MM.1S (cell line): ENCODE results near the gene MRPL43.

Source experiments
- EZH2 ChIP-seq: fragments of 300-600 bp; sonication (generic); optimal IDR thresholded peaks from 2 replicates; pipeline ENCODE3; 2017; ENCODE audit warnings: low read depth, mild to moderate bottlenecking, antibody characterized with exemption, low read length, mixed read lengths
- TF ChIP-seq, protein P1 (sequence below): fragments of 300-600 bp; sonication (generic); IDR thresholded peaks from 2 replicates; pipeline ENCODE4 v1.5.1; 2016; ENCODE audit warnings: antibody characterized with exemption, low read length, mixed read lengths

DNA sequence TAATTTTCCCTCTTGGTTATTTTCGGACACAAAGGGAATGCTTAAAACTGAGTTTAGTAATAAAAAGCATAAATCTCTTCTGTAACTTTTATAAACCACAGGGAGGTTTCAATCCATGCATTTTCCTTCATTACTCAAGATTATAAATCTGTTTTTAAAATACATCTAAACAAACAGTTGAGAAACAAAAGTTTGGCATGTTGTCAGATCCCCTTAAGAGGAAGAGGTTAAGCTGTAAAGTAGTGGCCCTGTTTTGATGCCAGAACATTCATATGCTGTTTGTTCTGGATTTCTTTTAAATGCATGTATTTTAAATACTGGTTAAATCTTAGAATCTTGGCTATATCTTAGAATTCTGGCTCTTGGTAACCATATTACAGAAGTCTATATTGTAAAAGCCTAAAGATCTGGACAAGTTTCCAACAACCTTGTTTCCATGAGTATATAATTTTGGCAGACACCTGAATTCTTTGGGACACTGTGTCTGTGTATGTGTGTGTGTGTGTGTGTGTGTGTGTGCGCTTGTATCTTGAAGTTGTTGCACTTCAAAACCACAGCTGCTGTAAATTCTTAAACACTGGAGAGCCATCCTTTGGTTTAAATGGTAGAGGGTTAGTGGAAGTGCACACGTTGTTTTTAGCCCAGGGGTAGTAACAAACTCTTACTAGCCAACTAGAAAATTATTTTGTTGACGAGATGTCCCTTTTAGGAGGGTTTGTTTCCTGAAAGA is 24.8 kb downstream of the MRPL43 start:
- TF ChIP-seq, protein P1, sequence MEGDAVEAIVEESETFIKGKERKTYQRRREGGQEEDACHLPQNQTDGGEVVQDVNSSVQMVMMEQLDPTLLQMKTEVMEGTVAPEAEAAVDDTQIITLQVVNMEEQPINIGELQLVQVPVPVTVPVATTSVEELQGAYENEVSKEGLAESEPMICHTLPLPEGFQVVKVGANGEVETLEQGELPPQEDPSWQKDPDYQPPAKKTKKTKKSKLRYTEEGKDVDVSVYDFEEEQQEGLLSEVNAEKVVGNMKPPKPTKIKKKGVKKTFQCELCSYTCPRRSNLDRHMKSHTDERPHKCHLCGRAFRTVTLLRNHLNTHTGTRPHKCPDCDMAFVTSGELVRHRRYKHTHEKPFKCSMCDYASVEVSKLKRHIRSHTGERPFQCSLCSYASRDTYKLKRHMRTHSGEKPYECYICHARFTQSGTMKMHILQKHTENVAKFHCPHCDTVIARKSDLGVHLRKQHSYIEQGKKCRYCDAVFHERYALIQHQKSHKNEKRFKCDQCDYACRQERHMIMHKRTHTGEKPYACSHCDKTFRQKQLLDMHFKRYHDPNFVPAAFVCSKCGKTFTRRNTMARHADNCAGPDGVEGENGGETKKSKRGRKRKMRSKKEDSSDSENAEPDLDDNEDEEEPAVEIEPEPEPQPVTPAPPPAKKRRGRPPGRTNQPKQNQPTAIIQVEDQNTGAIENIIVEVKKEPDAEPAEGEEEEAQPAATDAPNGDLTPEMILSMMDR: no peak
- no peak for TF ChIP-seq EZH2
